ENCODE data around the gene SLC2A1.

DNA sequence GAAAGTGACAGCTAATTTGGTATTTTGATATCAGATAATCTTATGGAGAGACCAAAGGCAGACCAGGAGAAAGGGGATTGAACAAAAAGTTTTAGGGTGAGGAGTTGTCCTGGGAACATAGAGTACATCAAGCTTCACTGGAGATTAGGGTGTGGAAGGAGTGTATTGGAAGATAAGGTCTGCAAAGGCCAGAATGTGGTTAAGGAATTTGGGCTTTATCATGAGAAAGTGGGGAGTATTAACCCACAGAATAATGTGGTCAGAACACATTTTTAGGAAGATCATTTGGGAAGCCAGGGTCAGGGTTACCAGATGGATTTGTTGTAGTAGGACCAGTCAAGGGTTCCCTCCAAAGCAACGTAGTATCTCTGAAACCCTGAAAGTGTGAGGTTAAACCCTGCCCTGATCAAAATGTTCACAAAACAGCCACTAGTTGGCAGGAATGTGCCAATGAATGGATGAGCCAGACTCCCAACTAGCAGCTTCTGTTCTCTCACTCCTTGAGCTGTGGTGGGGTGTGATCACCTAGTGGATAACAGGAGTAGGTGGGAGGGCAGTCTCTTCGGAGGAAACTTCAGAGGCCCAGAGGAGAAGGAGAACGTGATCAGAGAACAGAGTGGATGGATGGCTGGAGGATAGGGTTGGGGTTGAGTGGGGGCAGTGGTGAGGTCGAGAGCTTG is 35.8 kb downstream of the SLC2A1 start:
- TF ChIP-seq, protein P1, sequence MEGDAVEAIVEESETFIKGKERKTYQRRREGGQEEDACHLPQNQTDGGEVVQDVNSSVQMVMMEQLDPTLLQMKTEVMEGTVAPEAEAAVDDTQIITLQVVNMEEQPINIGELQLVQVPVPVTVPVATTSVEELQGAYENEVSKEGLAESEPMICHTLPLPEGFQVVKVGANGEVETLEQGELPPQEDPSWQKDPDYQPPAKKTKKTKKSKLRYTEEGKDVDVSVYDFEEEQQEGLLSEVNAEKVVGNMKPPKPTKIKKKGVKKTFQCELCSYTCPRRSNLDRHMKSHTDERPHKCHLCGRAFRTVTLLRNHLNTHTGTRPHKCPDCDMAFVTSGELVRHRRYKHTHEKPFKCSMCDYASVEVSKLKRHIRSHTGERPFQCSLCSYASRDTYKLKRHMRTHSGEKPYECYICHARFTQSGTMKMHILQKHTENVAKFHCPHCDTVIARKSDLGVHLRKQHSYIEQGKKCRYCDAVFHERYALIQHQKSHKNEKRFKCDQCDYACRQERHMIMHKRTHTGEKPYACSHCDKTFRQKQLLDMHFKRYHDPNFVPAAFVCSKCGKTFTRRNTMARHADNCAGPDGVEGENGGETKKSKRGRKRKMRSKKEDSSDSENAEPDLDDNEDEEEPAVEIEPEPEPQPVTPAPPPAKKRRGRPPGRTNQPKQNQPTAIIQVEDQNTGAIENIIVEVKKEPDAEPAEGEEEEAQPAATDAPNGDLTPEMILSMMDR (conservative IDR thresholded peaks at IDR 0.05 in 1 of 2, IDR thresholded peaks at IDR 0.05 in 1 of 2; ENCODE audit: extremely low read depth in 1 of 2, insufficient read depth in 1 of 2, low read depth in 1 of 2, low read length in 2 of 2) = peak; percentile 77 to 86
- TF ChIP-seq EZH2 (IDR thresholded peaks at IDR 0.05; ENCODE audit: borderline replicate concordance, low read length) = no peak
